Measurements from ENCODE around the gene SLC2A9. TPM values are rescaled to one million over a fixed set of nuclear protein-coding genes. Genes with fewer than 3 reads are reported as not detected.

SLC2A9 gene
- total RNA-seq, 1 experiment from 2014 or later: 1.8 TPM

DNA sequence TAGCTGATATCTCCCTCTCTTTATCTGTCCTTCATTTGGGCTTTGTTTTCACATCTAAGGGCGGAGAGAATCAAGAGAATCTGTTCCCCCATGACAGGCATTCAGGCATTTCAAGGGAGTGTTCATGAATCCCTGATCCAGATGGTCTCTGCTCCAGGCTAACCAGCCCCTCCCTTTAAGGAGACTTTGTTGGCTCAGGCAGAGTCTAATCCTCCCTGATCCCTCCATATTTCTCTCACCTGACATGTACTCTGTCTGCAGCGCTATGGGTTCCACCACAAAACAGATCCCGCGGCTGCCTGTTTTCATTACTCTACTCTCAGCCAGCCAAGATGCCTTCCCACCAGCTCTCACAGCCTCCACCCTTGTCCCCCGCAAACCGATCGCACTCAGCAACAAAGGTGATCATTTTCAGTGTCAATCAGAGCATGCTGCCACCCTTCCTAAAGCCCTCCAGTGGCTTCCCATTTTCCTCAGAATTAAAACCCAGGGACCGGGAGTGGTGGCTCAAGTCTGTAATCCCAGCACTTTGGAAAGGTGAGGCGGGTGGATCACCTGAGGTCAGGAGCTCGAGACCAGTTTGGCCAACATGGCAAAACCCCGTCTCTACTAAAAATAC, 30.3 kb upstream of the SLC2A9 start:
- Mint-ChIP-seq H3K27ac (ENCODE audit: unreplicated experiment) (no peak overlapping the region), H3K27me3 (ENCODE audit: unreplicated experiment) (no peaks in the 10 kb centered on the region), H3K36me3 (ENCODE audit: insufficient read depth, unreplicated experiment) (peaks cover 4% of the 10 kb centered on the region), H3K4me1 (ENCODE audit: low read depth, unreplicated experiment) (peaks cover 35% of the 10 kb centered on the region), H3K4me3 (ENCODE audit: low read depth, unreplicated experiment) (no peak overlapping the region), H3K9me3 (ENCODE audit: low read depth, unreplicated experiment) (no peaks in the 10 kb centered on the region)
- CTCF ChIA-PET: no interaction called here
- no peak for DNase-seq
- TF ChIP-seq, protein P1, sequence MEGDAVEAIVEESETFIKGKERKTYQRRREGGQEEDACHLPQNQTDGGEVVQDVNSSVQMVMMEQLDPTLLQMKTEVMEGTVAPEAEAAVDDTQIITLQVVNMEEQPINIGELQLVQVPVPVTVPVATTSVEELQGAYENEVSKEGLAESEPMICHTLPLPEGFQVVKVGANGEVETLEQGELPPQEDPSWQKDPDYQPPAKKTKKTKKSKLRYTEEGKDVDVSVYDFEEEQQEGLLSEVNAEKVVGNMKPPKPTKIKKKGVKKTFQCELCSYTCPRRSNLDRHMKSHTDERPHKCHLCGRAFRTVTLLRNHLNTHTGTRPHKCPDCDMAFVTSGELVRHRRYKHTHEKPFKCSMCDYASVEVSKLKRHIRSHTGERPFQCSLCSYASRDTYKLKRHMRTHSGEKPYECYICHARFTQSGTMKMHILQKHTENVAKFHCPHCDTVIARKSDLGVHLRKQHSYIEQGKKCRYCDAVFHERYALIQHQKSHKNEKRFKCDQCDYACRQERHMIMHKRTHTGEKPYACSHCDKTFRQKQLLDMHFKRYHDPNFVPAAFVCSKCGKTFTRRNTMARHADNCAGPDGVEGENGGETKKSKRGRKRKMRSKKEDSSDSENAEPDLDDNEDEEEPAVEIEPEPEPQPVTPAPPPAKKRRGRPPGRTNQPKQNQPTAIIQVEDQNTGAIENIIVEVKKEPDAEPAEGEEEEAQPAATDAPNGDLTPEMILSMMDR (IDR thresholded peaks at IDR 0.05; ENCODE audit: unreplicated experiment): no peak
- intact Hi-C loops (cut with micrococcal nuclease; ENCODE audit: unreplicated experiment): no loop called here
- BruUV-seq (replicated peaks): no TSS peak

DNA sequence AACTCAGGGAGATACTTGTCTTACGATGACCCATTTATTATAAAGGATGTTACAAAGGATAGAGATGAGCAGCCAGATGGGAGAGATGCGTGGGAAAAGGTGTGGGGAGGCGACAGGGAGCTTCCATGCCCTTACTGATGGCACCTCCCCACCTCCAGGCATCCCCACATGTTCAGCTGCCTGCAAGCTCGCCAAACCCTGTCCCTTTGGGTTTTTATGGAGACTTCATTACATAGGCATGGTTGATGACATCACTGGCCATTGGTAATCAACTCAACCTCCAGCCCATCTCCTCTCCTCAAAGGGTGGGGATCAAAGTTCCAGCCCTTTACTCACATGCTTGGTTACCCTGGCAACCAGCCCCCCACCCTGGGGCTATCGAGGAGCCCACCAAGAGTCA, 29.4 kb upstream of the SLC2A9 start:
- H3K27me3 Mint-ChIP-seq (ENCODE audit: unreplicated experiment): no peaks in the 10 kb centered on the region
- intact Hi-C loops (cut with micrococcal nuclease; ENCODE audit: unreplicated experiment): no loop called here
- CTCF ChIA-PET: no interaction called here
- H3K4me3 Mint-ChIP-seq (ENCODE audit: low read depth, unreplicated experiment): no peak overlapping the region
- DNase-seq: no peak
- no peaks in the 10 kb centered on the region for H3K9me3 Mint-ChIP-seq (ENCODE audit: low read depth, unreplicated experiment)
- TF ChIP-seq, protein P1 (IDR thresholded peaks at IDR 0.05; ENCODE audit: unreplicated experiment): no peak
- no TSS peak for BruUV-seq (replicated peaks)
- H3K27ac Mint-ChIP-seq (ENCODE audit: unreplicated experiment): no peak overlapping the region
- peaks cover 35% of the 10 kb centered on the region for H3K4me1 Mint-ChIP-seq (ENCODE audit: low read depth, unreplicated experiment)
- H3K36me3 Mint-ChIP-seq (ENCODE audit: insufficient read depth, unreplicated experiment): peaks cover 4% of the 10 kb centered on the region

DNA sequence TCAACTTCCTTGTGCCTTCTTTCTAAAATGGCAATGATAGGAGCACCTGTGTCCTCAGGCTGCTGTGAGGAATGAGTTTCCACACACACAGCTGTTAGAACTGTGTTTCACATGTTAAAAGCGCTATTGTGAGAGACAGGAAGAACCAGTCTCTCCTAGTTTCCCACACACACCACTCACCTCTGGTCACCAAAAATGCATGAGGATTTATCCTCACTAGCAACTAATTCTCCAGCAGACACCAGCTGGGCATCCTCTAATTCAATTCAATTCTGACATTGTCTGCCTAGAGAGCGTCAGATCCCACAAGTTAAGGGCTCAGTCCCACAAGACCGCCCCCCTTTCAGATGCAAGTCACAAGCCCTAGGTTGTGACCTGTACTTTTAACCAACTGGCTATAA, 29.0 kb upstream of the SLC2A9 start:
- intact Hi-C loops (cut with micrococcal nuclease; ENCODE audit: unreplicated experiment): no loop called here
- Mint-ChIP-seq H3K27ac (ENCODE audit: unreplicated experiment) (no peak overlapping the region), H3K9me3 (ENCODE audit: low read depth, unreplicated experiment) (no peaks in the 10 kb centered on the region), H3K4me3 (ENCODE audit: low read depth, unreplicated experiment) (no peak overlapping the region), H3K36me3 (ENCODE audit: insufficient read depth, unreplicated experiment) (peaks cover 4% of the 10 kb centered on the region), H3K4me1 (ENCODE audit: low read depth, unreplicated experiment) (peaks cover 35% of the 10 kb centered on the region), H3K27me3 (ENCODE audit: unreplicated experiment) (no peaks in the 10 kb centered on the region)
- DNase-seq: peak; percentile 17
- no TSS peak for BruUV-seq (replicated peaks)
- CTCF ChIA-PET: no interaction called here
- TF ChIP-seq, protein P1 (IDR thresholded peaks at IDR 0.05; ENCODE audit: unreplicated experiment): no peak

- H3K9me3 Mint-ChIP-seq (ENCODE audit: low read depth, unreplicated experiment): no peaks in the 10 kb centered on the region
- H3K27ac Mint-ChIP-seq (ENCODE audit: unreplicated experiment): no peak overlapping the region
- no peak overlapping the region for H3K4me3 Mint-ChIP-seq (ENCODE audit: low read depth, unreplicated experiment)
- peaks cover 4% of the 10 kb centered on the region for H3K36me3 Mint-ChIP-seq (ENCODE audit: insufficient read depth, unreplicated experiment)
- no peak for DNase-seq
- CTCF ChIA-PET: interaction anchor here (1.2 kb wide), 2 partner anchors 17 to 35 kb away, joined by 3 to 4 read pairs; no protein-coding TSS in a partner anchor
- TF ChIP-seq, protein P1 (IDR thresholded peaks at IDR 0.05; ENCODE audit: unreplicated experiment): no peak
- H3K27me3 Mint-ChIP-seq (ENCODE audit: unreplicated experiment): no peaks in the 10 kb centered on the region
- BruUV-seq (replicated peaks): no TSS peak
- H3K4me1 Mint-ChIP-seq (ENCODE audit: low read depth, unreplicated experiment): peaks cover 43% of the 10 kb centered on the region
- intact Hi-C loops (cut with micrococcal nuclease; ENCODE audit: unreplicated experiment): no loop called here
These were observed 27.8 kb upstream of the SLC2A9 start for GRCh38 chr4:10048941-10049697.

Measured in Calu3 (cell line).